ENCODE measurements around the gene LBR.

The LBR gene

GRCh38 chr1:225445639-225446594 lies 18.1 kb upstream of the LBR start:
- DNase-seq (ENCODE audit: low read depth): no peak

GRCh38 chr1:225442123-225442505 lies 14.3 kb upstream of the LBR start:
- no peak for DNase-seq (ENCODE audit: low read depth)

GRCh38 chr1:225441314-225442122 lies 13.7 kb upstream of the LBR start:
- no peak for DNase-seq (ENCODE audit: low read depth)

- no peak for DNase-seq (ENCODE audit: low read depth)
Observed at GRCh38 chr1:225440380-225441221, 12.8 kb upstream of the LBR start.

- DNase-seq (ENCODE audit: low read depth): no peak
Observed at GRCh38 chr1:225437710-225438437, 10.0 kb upstream of the LBR start.

GRCh38 chr1:225435957-225436392 lies 8.1 kb upstream of the LBR start:
- no peak for DNase-seq (ENCODE audit: low read depth)

- DNase-seq (ENCODE audit: low read depth): no peak
Observed at GRCh38 chr1:225435487-225435886, 7.6 kb upstream of the LBR start.

- DNase-seq (ENCODE audit: low read depth): no peak
Observed at GRCh38 chr1:225435076-225435475, 7.2 kb upstream of the LBR start.

GRCh38 chr1:225434046-225434445 lies 6.2 kb upstream of the LBR start:
- no peak for DNase-seq (ENCODE audit: low read depth)

GRCh38 chr1:225431081-225431863 lies 3.4 kb upstream of the LBR start:
- DNase-seq (ENCODE audit: low read depth): no peak

- no peak for DNase-seq (ENCODE audit: low read depth)
Observed at GRCh38 chr1:225430301-225430700, 2.5 kb upstream of the LBR start.

GRCh38 chr1:225428881-225429455 lies 1.1 kb upstream of the LBR start:
- DNase-seq (ENCODE audit: low read depth): no peak

GRCh38 chr1:225428068-225428880 lies 436 bp upstream of the LBR start:
- no peak for DNase-seq (ENCODE audit: low read depth)

GRCh38 chr1:225426395-225427234 lies 1.2 kb downstream of the LBR start:
- no peak for DNase-seq (ENCODE audit: low read depth)

- DNase-seq (ENCODE audit: low read depth): no peak
Observed at GRCh38 chr1:225425201-225425786, 2.5 kb downstream of the LBR start.

GRCh38 chr1:225424562-225425200 lies 3.2 kb downstream of the LBR start:
- DNase-seq (ENCODE audit: low read depth): no peak

GRCh38 chr1:225423518-225423855 lies 4.4 kb downstream of the LBR start:
- no peak for DNase-seq (ENCODE audit: low read depth)

All from GM04503 (cell line).